Esophagus squamous epithelium (tissue), 5 donors: ENCODE measurements around the gene ECEL1. TPM values are rescaled to one million over a fixed set of nuclear protein-coding genes. Genes with fewer than 3 reads are reported as not detected.

Experiments
- DNase-seq: peaks from one replicate; lab custom pipeline; 2025; lab: John Stamatoyannopoulos, UW
- H3K27ac ChIP-seq, 4 donors: fragments of 200-600 bp; sonication (generic); one replicate each; pipeline ENCODE4 v1.5.1; 2016 to 2019; ENCODE audit warnings: mild to moderate bottlenecking in 1 of 4
- H3K27me3 ChIP-seq, 4 donors: fragments of 200-600 bp; sonication (generic); 1 replicate in 3 of 4; 2 replicates in 1 of 4; pipeline versions ENCODE4 v1.5.1 to v1.6.0; 2017 to 2021; ENCODE audit warnings: antibody characterized with exemption in 1 of 4
- H3K36me3 ChIP-seq, 3 donors: fragments of 200-600 bp; sonication (generic); one replicate each; pipeline ENCODE4 v1.5.1; 2016 to 2019
- H3K4me1 ChIP-seq, 3 donors: fragments of 200-600 bp; sonication (generic); one replicate each; pipeline ENCODE4 v1.5.1; 2017 to 2019
- H3K4me3 ChIP-seq, 4 donors: fragments of 200-600 bp; sonication (generic); 1 replicate in 3 of 4; 2 replicates in 1 of 4; pipeline ENCODE4 v1.5.1; 2016 to 2019; ENCODE audit warnings: mild to moderate bottlenecking in 2 of 4, moderate library complexity in 1 of 4
- H3K9me3 ChIP-seq, 3 donors: fragments of 200-600 bp; sonication (generic); one replicate each; pipeline ENCODE4 v1.5.1; 2016 to 2019
- CTCF ChIP-seq, 6 experiments: fragments of 450-650 bp in 4 of 6; fragments of 200-600 bp in 2 of 6; sonication (generic) in 2 of 6; IDR thresholded peaks; one replicate each; pipeline ENCODE4 v1.5.1; 2016 to 2019; ENCODE audit warnings: antibody characterized with exemption in 6 of 6, mild to moderate bottlenecking in 4 of 6, moderate library complexity in 4 of 6
- POLR2A ChIP-seq, 4 donors: fragments of 450-650 bp; IDR thresholded peaks; one replicate each; pipeline ENCODE4 v1.6.1; 2017; ENCODE audit warnings: antibody characterized with exemption in 4 of 4, mild to moderate bottlenecking in 4 of 4, moderate library complexity in 3 of 4
- WGBS, 2 donors: methylation state at CpG; one replicate each; pipeline ENCODE4 v1.1.5; 2018; 5-methylcytosine and 5-hydroxymethylcytosine counted together
- intact Hi-C: fragments of 100-400 bp; cut with DNase I; formaldehyde crosslinking; loops from one replicate; pipeline ENCODE4 v1.15.0; 2022
- total RNA-seq, 4 donors: library from RNA; depleted of rRNA; stranded (reverse); fragments of >200 nt; gene quantifications; one replicate each; pipeline ENCODE4 v1.1.0, GENCODE V29; 2016
- donor health status: DM: yes; HTN: yes; CAD: no.

The ECEL1 gene
- total RNA-seq, 4 donors from 2014 or later: 0.19 TPM; not detected in 3

DNA sequence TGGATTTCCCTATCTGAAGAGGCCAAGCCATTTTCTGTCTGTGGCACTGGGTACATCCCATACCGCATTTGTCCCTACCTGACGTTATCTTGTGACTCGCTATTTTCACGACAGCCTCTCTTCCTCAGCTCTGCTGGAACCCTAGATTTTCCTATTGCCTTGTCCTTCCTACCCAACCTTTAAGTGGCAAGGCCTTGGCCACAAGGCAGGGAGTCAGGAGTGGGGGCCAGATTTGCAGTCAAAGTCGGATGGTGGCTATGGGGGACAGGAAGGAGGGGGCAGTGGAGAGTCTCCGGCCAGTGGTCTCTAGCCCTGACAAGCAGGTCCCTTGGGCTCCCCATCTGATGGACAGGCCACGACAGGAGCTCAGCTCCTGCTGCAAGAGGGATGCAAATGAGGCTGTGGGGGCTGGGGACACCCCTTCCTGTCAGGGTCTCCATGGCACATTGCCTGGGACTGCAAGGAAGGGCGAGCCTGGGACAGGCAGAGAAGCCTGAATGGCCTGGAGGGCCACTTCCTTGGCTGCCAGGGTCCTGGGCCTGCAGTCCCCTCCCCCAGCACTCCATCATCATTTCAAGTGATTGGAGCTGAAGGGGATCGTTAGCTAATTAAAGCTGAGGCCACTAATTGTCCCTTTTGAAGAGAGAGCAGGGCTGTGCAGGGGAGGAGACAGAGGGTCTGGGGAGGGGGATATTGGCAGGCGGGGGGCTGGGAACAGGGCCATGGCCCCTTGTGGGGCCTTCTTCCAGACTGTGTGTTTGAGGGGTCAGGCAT lies 6.3 kb upstream of the ECEL1 start:
- Histone ChIP-seq H3K4me1 (no peaks in the 10 kb centered on the region), H3K4me3 (no peak overlapping the region), H3K36me3 (no peaks in the 10 kb centered on the region), H3K9me3 (no peaks in the 10 kb centered on the region), H3K27ac (no peak overlapping the region), H3K27me3 (peaks cover 0 to 42% (median 0%) of the 10 kb centered on the region in 4 donors)
- no peak for TF ChIP-seq POLR2A (IDR thresholded peaks at IDR 0.05)
- no peak for TF ChIP-seq CTCF (IDR thresholded peaks at IDR 0.05)
- intact Hi-C loops: no loop called here
- WGBS, 2 donors: 64 to 80% methylated on average over 5 to 7 of the region's 10 CpGs
- DNase-seq: no peak

DNA sequence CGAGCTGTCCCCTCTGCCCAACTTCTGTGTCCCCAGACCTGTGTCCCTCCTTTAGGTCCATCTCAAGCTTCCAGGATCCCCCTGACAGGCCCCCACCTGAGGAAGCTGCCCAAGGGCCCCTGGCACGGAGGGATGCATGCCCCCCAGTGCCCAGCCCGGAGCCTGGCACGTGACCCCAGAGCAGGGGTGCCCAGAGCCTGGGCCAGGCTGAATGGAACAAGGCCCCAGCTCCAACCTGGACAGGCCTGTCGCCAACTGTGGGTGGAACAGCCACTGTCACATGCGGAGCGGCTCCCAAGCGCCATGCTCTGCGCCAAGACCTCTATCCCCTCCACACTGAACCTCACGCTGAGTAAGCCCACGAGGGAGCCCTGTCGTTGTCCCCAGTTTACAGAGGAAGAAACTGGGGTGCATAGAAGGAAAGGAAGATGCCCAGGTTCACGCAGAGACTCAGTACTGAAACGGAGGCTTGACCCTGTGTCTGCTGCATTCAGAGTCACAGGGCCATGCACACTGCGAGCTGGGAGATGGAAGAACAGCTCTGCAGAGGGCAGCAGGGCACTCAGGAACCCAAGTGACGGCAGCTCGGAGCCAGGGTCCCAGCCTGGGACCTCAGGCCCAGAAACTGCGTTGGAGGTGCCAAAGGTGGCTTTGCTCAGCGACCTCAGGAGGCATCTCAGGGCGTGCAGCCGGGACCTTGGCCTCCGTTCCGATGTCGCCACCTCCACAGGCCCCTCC lies 5.5 kb upstream of the ECEL1 start:
- no peak for DNase-seq
- 90 to 100% methylated on average over 1 to 12 of the region's 24 CpGs for WGBS, 2 donors
- no peak overlapping the region for H3K27ac ChIP-seq
- H3K27me3 ChIP-seq: peaks cover 0 to 46% (median under 1%) of the 10 kb centered on the region in 4 donors
- H3K4me1 ChIP-seq: peaks cover 0 to under 1% (median 0%) of the 10 kb centered on the region in 3 donors
- intact Hi-C loops: no loop called here
- TF ChIP-seq POLR2A (IDR thresholded peaks at IDR 0.05) (no peak), CTCF (IDR thresholded peaks at IDR 0.05) (no peak)
- H3K4me3 ChIP-seq: no peak overlapping the region
- no peaks in the 10 kb centered on the region for H3K36me3 ChIP-seq
- no peaks in the 10 kb centered on the region for H3K9me3 ChIP-seq

GRCh38 chr2:232492236-232492848 lies 4.7 kb upstream of the ECEL1 start:
- Histone ChIP-seq H3K4me1 (peaks cover 0 to 9% (median 5%) of the 10 kb centered on the region in 3 donors), H3K4me3 (no peak overlapping the region), H3K27me3 (peaks cover 0 to 46% (median 2%) of the 10 kb centered on the region in 4 donors), H3K36me3 (no peaks in the 10 kb centered on the region), H3K27ac (no peak overlapping the region), H3K9me3 (no peaks in the 10 kb centered on the region)
- TF ChIP-seq CTCF (IDR thresholded peaks at IDR 0.05) (no peak), POLR2A (IDR thresholded peaks at IDR 0.05) (no peak)
- WGBS, 2 donors: 43 to 49% methylated on average over 8 of the region's 8 CpGs
- intact Hi-C loops: no loop called here
- no peak for DNase-seq

DNA sequence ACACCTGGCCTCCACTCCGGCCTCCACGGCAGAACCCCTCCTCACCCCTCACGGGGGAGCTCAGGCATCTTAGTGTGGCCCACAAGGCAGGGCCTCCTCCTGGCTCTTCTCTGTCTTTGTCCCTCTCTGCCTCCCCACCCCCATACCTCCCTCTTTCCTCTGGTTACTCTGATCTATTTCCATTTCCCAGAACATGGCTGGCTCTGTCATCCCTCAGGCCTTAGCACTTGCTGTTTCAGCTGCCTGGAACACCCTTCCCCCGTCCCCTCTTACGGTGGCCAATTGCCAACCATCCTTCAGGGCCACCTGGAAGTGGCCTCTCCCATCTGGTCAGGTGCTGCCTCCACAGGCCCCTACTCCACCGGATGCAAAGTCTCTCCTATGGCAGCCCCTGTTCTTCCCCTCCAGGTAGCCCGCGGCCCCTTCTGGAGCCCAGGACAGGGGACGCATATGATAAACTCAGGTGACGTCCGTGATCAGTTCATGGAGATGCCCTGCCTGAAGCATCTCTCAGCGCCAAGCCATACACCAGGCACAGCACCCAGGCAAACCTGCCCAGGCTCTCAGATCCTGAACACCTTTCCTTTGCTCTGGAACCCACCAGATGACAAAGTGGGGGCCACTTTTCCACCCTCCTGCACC lies 3.6 kb upstream of the ECEL1 start:
- H3K4me3 ChIP-seq: no peak overlapping the region
- no peak for TF ChIP-seq CTCF (IDR thresholded peaks at IDR 0.05)
- no peak for TF ChIP-seq POLR2A (IDR thresholded peaks at IDR 0.05)
- intact Hi-C loops: no loop called here
- no peaks in the 10 kb centered on the region for H3K9me3 ChIP-seq
- peaks cover 0 to 51% (median 7%) of the 10 kb centered on the region in 4 donors for H3K27me3 ChIP-seq
- 86 to 88% methylated on average over 9 to 10 of the region's 12 CpGs for WGBS, 2 donors
- peaks cover 5 to 20% (median 16%) of the 10 kb centered on the region in 3 donors for H3K4me1 ChIP-seq
- no peaks in the 10 kb centered on the region for H3K36me3 ChIP-seq
- no peak for DNase-seq
- no peak overlapping the region for H3K27ac ChIP-seq
